CD4-positive, alpha-beta T cell treated with Interleukin-10 for 1 hour (primary cell): ENCODE results near the gene PDGFRB.
"Not testable (repeated sequence)": the region's sequence is repeated elsewhere in the genome, so short reads cannot be mapped to it uniquely, and the experiment has no call there.

Source experiments
- DNase-seq: peaks from one replicate; pipeline ENCODE4 v3.0.0-alpha.2; 2020

Gene PDGFRB

DNA sequence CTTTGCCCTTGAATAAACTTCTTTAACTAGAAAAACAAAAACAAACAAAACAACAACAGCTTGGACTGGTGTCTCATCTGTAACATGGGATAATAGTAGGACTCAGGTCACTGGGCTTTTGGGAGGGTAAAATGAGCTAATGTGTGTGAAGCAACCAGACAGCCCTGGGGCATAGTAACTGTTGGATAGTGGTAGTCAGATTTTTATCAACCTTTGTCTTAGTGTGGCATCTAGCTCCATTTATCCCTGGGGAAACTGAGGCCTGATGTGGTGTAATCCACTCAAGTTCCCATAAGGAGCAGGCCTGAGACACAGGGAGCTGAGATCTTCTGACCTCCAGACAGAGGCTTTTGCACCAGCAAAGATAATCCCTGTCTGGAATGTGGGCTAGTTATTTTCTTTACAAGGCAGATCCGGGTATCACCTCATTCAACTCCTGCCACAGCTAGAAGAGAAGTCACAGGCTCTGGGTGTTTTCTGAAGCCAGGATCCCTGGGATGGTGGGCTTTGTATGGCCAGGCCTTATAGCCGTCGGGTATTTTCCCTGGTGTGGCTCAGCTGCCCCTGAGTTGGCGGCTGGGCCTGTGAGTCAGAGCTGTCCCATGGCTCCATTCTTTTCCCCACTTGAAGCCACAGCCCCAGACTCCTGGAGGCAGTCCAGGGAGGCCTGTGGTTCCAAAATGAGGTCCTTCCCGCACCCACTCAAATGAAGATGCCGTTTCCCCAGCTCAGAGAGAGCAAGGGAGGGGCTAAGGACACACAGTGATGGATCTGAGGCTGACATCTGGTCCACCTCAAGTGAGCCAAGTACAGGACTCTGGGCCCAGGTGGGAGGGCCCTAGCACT lies 43.2 kb downstream of the PDGFRB start:
- DNase-seq, result no peak

DNA sequence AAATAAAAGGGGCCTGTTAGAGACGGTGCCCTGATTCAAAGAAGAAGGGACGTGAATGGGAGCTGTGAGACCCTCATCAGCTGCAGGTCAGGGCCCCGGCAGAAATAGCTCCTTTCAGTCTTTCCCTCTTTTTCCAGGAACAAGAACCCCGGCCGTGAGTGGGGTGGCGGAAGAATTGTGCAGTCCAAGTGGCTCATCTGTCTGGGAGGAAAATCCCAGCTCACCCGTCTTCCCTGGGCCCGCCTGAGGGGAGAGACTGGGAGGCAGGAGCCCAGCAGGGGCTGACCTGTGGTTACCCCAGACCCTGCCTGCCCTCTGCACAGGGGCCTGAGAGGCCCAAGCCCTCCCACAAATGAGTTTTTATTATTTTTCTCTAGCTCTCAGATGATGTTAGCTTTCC lies 44.5 kb downstream of the PDGFRB start:
- no peak for DNase-seq

- no peak for DNase-seq
Measured at GRCh38 chr5:150109921-150110320, 45.7 kb downstream of the PDGFRB start.

GRCh38 chr5:150108711-150109514 lies 46.7 kb downstream of the PDGFRB start:
- no peak for DNase-seq

DNA sequence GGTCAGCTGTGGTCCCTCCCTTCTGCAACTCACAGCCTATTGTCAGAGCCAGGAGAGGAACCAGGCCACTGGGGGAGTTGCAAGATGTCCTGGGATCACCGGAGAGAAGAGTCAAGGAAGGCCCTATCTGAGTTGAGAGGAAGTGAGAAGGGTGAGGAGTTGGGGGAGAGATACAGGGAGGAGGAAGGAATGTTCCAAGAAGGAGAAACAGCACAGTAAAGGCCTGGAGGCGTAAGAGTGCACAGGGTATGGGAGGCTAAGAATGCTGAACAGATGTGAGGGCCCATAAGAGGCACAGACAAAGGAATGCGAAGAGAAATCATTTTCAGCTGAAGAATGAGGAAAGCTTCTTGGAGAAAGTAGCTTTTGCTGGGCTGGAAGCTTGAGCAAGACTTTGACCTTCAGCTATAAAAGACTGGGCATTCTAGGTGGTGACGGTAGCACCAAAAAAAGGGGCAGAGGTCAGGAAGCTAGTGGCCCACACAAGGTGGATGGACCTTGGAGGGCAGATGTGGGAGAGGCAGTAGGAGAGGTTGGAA lies 47.7 kb downstream of the PDGFRB start:
- no peak for DNase-seq

DNA sequence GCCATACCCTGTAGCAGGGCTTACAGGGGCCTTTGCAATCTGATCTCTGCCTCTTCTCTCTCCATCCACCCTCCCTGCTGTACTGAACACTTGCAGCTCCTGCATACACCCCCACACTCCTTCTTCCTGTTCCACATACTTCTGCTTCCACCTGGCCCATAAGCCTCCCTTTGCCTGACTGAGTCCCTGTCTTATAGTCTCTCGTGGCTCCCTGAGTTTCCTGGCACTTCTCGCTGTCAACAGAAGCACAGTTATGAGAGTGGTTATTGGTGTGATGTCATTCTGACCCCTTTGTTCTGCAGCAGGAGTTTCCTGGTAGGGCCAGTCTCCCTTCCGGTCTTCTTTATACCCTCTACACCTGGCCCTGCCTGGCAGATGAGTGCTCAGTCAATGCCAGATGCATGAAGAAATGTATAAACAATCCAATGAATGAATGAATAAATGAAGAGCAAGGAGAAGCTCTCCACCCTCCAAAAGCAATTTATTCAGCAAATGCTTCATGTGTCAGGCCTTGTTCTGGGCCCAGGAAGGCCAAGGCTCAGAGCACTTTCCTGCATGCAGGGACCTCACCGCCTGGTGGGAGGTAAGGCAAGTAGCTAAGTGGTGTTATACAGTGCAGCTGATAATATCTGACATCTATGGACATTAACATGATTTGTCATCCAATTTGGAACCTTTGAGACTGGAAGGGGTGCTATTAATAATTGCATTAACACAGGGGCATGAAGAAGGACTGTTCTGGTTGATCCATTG lies 48.8 kb downstream of the PDGFRB start:
- DNase-seq, result no peak

DNA sequence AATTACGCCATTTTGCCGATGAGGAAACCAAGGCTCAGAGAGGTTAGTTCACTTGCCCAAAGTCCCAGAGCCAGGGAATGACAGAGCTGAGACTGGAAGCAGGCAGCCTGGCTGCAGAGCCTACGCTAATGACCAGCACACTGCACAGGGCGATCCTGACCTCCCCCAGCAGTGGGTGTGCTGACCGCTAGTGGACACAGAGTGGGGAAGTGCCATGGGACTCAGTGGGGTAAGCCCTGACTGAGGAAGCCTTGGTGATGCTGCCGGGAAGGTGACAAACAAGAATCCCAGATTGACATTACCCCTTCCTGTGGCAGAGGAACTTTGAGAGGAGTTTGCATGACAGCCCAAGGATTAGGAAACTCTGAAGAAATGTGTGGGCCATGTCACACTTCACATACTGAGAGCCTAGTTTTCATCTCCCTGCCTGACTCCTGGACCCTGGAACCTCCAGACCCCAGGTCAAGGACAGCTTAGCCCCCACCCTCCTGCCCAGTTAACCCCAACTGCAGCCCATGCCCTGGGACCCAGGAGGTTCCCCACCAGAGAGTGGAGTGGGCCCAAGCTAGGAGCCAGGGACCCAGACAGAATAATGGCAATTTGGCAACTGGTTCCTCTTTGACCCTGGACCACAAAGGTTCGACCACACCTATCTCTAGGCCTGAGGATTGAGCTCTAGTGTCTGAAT lies 49.6 kb downstream of the PDGFRB start:
- DNase-seq, result no peak

GRCh38 chr5:150104550-150104870 lies 51.1 kb downstream of the PDGFRB start:
- DNase-seq, result no peak

DNA sequence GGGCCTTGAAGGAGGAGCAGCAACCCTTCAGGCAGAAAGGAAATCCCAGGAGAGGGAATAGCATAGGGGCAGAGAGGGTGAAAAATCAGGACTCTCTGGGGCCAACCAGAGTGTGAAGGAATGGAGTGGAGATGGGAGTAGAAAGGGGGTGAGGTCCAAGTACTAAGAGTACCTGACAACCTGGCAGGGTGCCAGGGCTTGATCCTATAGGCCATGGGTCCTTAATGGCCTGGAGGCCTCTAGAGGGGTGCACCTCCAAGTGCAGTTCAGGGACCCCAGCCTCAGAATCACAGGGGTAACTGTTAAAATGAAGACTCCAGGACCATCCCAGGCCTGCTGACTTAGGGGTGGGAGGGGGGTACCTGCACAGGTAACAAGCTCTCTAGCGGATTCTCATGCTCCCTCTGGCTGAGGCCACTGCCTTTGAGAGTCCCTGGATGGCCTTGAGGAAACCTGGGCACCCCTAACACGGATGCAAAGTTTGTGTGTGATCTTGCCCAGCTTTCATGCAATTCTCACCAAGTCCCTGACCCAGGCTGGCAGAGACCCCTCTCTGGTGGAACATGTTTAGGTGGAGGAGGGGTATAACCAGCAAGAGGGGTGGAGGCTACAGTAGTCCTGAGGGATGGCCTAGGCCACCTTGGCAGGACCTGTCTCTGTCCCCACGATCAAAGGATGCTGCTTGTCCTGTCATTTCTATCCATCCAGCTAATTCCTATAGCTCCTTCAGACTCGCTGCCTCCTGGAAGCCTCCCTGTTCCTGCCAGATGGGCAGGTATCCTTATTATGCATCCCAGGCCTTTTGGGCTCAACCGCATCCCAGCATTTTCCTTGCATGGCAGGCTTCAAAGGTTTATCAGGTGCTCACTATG lies 51.7 kb downstream of the PDGFRB start:
- DNase-seq, result no peak

GRCh38 chr5:150101023-150101422 lies 54.6 kb downstream of the PDGFRB start:
- no peak for DNase-seq

- DNase-seq, result no peak
Measured at GRCh38 chr5:150097152-150097551, 58.5 kb downstream of the PDGFRB start.

DNA sequence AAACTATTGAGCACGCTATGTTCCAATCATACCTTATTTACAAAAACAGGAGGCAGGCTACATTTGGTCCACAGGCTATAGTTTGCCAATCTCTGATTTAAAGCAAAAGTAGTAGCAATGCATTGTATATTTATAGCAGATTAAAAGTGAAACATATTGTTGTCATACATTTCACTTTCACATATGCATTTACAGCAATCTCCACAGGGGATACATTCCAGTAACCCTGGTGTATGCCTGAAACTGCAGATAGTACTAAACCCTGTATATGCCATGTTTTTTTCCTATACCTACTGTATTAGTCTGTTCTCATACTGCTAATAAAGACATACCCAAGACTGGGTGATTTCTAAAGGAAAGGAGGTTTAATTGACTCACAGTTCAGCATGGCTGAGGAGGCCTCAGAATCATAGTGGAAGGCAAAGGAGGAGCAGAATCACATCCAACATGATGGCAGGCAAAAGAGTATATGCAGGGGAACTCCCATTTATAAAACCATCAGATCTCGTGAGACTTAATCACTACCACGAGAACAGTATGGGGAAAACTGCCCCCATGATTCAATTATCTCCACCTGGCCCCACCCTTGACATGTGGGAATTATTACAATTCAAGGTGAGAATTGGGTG lies 63.4 kb downstream of the PDGFRB start:
- DNase-seq, result no peak

DNA sequence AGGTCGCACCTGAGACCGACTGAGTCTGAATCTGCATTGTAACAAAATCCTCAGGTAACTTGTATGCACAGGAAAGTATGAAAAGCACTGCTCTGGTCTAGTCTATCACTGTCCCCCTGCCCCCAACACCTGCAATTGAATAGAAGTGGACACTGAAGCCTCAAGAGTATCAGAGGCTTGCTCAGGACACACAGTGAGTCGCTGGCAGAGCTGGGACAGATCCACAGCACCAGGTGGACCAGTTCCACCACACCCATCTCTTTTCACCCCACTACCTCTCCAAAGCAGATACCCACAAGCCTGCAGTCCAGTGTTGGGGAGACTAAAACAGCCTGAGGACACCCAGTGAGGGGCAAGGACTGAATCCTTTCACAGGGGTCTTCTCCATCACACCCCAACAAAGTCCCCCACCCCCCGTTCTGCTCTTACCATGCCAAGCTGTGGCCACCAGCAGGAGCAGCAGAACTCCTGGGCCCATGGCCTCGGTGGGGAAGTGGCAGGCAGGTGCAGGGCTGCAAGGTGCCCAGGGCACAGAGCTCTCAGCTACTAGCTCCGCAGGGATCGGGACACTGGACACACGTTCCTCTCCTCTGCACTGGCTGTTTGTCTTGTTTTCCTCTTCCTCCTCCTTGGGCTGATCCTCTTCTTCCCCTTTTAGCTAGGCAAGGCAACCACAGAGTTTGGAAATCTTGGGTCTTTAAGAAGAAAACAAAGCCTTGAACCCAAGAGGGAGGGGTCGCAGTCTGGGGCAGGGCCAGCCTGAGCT lies 69.5 kb downstream of the PDGFRB start, which contains the start of gene CSF1R:
TSS of gene CSF1R (minus strand) at position 605 of the 766 bp plus-strand sequence. CDS start at position 478, 127 bp downstream.
- DNase-seq, result no peak

- no peak for DNase-seq
Measured at GRCh38 chr5:150085191-150085912, 70.3 kb downstream of the PDGFRB start.

DNA sequence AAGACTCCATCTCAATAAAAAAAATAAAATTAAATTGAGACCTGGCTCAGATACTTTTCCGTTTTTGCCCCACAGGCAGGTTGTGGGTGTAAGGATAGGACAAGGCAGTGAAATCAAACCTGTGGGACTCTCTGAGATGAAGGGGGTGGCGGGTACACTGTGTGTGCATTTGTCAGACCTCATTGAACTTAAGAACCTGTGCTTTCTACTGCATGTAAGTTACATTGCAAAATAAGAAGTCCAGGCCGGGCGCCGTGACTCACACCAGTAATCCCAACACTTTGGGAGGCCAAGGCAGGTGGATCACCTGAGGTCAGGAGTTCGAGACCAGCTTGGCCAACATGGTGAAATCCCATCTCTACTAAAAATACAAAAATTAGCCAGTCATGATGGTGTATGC lies 70.9 kb downstream of the PDGFRB start:
- not testable (repeated sequence) for DNase-seq

DNA sequence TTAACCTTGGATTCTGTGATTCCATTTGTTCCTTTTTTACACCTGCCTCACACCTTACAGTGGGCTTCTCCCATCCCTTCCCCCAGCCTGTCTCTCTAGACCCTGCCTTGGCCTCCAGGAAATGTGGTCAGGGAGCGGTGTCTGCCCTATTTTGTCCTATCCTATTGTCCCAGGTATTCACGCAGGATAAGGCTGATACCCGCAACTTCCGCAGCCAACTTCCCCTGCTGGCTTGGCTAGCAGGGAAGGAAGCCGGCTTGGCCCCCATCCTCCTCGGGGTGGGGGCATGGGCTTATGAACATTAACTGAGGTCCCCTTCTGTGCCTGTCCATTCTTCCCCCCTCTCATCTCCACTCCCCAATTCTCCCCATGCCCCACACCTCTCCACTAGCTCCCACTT lies 72.8 kb downstream of the PDGFRB start:
- DNase-seq, result no peak

DNA sequence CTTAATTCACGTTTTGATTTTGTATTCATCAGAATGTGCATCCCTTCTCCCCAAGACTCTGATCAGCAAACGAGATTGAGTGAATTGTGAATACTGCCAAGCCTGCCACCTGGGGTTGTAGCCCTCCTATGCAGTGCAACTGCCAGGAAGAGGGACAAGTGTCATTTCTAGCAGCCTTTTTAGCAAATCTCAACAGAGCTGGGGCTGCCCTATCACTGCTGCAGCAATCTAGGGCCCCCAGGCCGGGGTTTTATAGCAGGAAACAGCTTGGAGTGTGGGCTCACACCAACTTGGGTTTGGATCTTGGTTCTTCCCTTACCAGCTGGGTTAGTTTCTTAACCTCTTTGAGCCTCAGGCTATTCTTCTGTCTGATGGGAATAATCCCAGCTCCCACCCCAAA lies 73.3 kb downstream of the PDGFRB start:
- no peak for DNase-seq

DNA sequence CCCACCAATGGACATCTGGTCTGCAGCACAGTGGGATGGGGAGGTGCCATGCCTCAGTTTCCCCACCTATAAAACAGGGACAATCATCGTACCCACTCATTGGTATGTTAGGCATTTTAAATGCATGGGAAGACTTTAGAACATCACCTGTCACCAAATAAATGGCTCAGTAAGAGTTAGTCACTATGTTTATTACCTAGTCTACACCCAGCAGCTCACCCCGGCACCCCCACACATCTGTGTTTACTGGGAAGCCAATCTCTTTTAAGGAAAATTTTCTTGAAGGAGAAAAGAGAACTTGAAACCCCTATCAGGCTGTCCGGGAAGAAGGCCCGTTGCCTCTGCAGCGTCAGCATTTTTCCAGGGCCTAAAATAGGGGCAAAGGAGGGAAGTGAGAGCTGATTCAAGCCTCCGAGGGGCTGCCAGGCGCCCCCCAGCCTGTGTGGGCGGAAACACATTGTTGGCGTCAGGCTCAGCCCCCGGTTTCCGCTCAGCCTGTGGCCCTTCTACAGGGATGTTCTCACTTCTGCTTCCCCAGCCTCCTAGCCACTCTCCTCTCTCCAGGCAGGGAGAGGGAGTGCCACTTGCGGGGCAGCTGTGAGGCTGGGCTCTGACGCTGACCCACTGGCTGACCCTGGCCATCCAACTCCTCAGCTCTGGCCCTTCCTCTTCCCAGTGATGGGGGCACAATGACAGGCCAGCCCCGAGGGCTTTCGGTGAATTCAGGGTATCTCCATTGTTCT lies 73.9 kb downstream of the PDGFRB start:
- DNase-seq, result peak; percentile 14
